ENCODE data around the gene CPNE9.

Gene CPNE9

GRCh38 chr3:9696480-9697220 is 7.0 kb upstream of the CPNE9 start:
- H3K27ac ChIP-seq = no peak overlapping the region
- TF ChIP-seq CTCF (conservative IDR thresholded peaks at IDR 0.05; ENCODE audit: low read depth, low read length) = no peak
- H3K4me3 ChIP-seq (IDR thresholded peaks at IDR 0.05; ENCODE audit: insufficient read depth, low read depth, low read length) = no peak overlapping the region
- H3K4me2 ChIP-seq = no peak overlapping the region
- H3K36me3 ChIP-seq (ENCODE audit: insufficient read depth) = no peaks in the 10 kb centered on the region
- H3K27me3 ChIP-seq (ENCODE audit: insufficient read depth, low read depth) = no peaks in the 10 kb centered on the region
- H3K9ac ChIP-seq = no peak overlapping the region
- H3K4me1 ChIP-seq (ENCODE audit: low read depth, poor library complexity, severe bottlenecking) = no peaks in the 10 kb centered on the region
- H2AFZ ChIP-seq (ENCODE audit: low read depth) = no peak overlapping the region
- no peaks in the 10 kb centered on the region for H3K79me2 ChIP-seq (ENCODE audit: insufficient read depth, low read depth)
- H4K20me1 ChIP-seq (ENCODE audit: insufficient read depth) = no peaks in the 10 kb centered on the region

GRCh38 chr3:9697892-9698291 is 5.7 kb upstream of the CPNE9 start:
- H3K36me3 ChIP-seq (ENCODE audit: insufficient read depth) = no peaks in the 10 kb centered on the region
- no peak overlapping the region for H3K4me3 ChIP-seq (IDR thresholded peaks at IDR 0.05; ENCODE audit: insufficient read depth, low read depth, low read length)
- no peaks in the 10 kb centered on the region for H3K27me3 ChIP-seq (ENCODE audit: insufficient read depth, low read depth)
- H2AFZ ChIP-seq (ENCODE audit: low read depth) = no peak overlapping the region
- no peak overlapping the region for H3K4me2 ChIP-seq
- no peak overlapping the region for H3K9ac ChIP-seq
- no peak for TF ChIP-seq CTCF (conservative IDR thresholded peaks at IDR 0.05; ENCODE audit: low read depth, low read length)
- no peaks in the 10 kb centered on the region for H4K20me1 ChIP-seq (ENCODE audit: insufficient read depth)
- H3K4me1 ChIP-seq (ENCODE audit: low read depth, poor library complexity, severe bottlenecking) = no peaks in the 10 kb centered on the region
- no peaks in the 10 kb centered on the region for H3K79me2 ChIP-seq (ENCODE audit: insufficient read depth, low read depth)
- no peak overlapping the region for H3K27ac ChIP-seq

GRCh38 chr3:9698293-9698692 is 5.3 kb upstream of the CPNE9 start:
- Histone ChIP-seq H3K79me2 (ENCODE audit: insufficient read depth, low read depth) (no peaks in the 10 kb centered on the region), H3K27me3 (ENCODE audit: insufficient read depth, low read depth) (no peaks in the 10 kb centered on the region), H3K9ac (no peak overlapping the region), H3K27ac (no peak overlapping the region), H3K4me1 (ENCODE audit: low read depth, poor library complexity, severe bottlenecking) (no peaks in the 10 kb centered on the region), H2AFZ (ENCODE audit: low read depth) (no peak overlapping the region), H3K36me3 (ENCODE audit: insufficient read depth) (no peaks in the 10 kb centered on the region), H3K4me3 (IDR thresholded peaks at IDR 0.05; ENCODE audit: insufficient read depth, low read depth, low read length) (no peak overlapping the region), H3K4me2 (no peak overlapping the region), H4K20me1 (ENCODE audit: insufficient read depth) (no peaks in the 10 kb centered on the region)
- no peak for TF ChIP-seq CTCF (conservative IDR thresholded peaks at IDR 0.05; ENCODE audit: low read depth, low read length)

GRCh38 chr3:9700536-9700935 is 3.1 kb upstream of the CPNE9 start:
- Histone ChIP-seq H3K27ac (no peak overlapping the region), H3K27me3 (ENCODE audit: insufficient read depth, low read depth) (no peaks in the 10 kb centered on the region), H3K9ac (no peak overlapping the region), H4K20me1 (ENCODE audit: insufficient read depth) (no peaks in the 10 kb centered on the region), H3K4me2 (no peak overlapping the region), H3K79me2 (ENCODE audit: insufficient read depth, low read depth) (no peaks in the 10 kb centered on the region), H2AFZ (ENCODE audit: low read depth) (no peak overlapping the region), H3K36me3 (ENCODE audit: insufficient read depth) (no peaks in the 10 kb centered on the region), H3K4me1 (ENCODE audit: low read depth, poor library complexity, severe bottlenecking) (no peaks in the 10 kb centered on the region), H3K4me3 (IDR thresholded peaks at IDR 0.05; ENCODE audit: insufficient read depth, low read depth, low read length) (no peak overlapping the region)
- TF ChIP-seq CTCF (conservative IDR thresholded peaks at IDR 0.05; ENCODE audit: low read depth, low read length) = no peak
